Stimulated activated CD8-positive, alpha-beta memory T cell treated with anti-CD3 and anti-CD28 coated beads, Interleukin-12 subunit alpha, Interleukin-12 subunit beta, amount 100 ng/mL, for 24 hours (primary cell): Measurements from ENCODE around the gene SLC6A7.

Experiments used
- DNase-seq: peaks from one replicate; pipeline ENCODE4 v3.0.0-alpha.2; 2020; ENCODE audit errors: extremely low read depth

Gene SLC6A7

GRCh38 chr5:150155258-150156026 is 34.4 kb upstream of the SLC6A7 start, which contains the start of gene PDGFRB:
Gene PDGFRB, minus strand, starts transcription at chr5:150155845. Its CDS starts 18,798 bp downstream, at chr5:150137047.
- peak; percentile 20 for DNase-seq

GRCh38 chr5:150156027-150156368 is 33.9 kb upstream of the SLC6A7 start:
- DNase-seq = no peak

GRCh38 chr5:150156540-150156939 is 33.3 kb upstream of the SLC6A7 start:
- DNase-seq = no peak

- DNase-seq = no peak
Measured at GRCh38 chr5:150157168-150157567, 32.7 kb upstream of the SLC6A7 start.

- DNase-seq = no peak
Measured at GRCh38 chr5:150158170-150158949, 31.5 kb upstream of the SLC6A7 start.

- no peak for DNase-seq
Measured at GRCh38 chr5:150159031-150159430, 30.8 kb upstream of the SLC6A7 start.

- DNase-seq = no peak
Measured at GRCh38 chr5:150159741-150160179, 30.1 kb upstream of the SLC6A7 start.

GRCh38 chr5:150160448-150161081 is 29.3 kb upstream of the SLC6A7 start:
- DNase-seq = no peak

- DNase-seq = peak; percentile 28
Measured at GRCh38 chr5:150161242-150162141, 28.4 kb upstream of the SLC6A7 start.

- DNase-seq = no peak
Measured at GRCh38 chr5:150162142-150162513, 27.7 kb upstream of the SLC6A7 start.

- no peak for DNase-seq
Measured at GRCh38 chr5:150163035-150163434, 26.8 kb upstream of the SLC6A7 start.

- DNase-seq = no peak
Measured at GRCh38 chr5:150163547-150164059, 26.3 kb upstream of the SLC6A7 start.

- DNase-seq = no peak
Measured at GRCh38 chr5:150164211-150164980, 25.5 kb upstream of the SLC6A7 start.

GRCh38 chr5:150166037-150166649 is 23.7 kb upstream of the SLC6A7 start:
- DNase-seq = no peak

GRCh38 chr5:150166650-150167511 is 23.0 kb upstream of the SLC6A7 start, which contains the start of gene CDX1:
Gene CDX1, plus strand, starts transcription at chr5:150166778. Its CDS starts 99 bp downstream, at chr5:150166877.
- DNase-seq = no peak

GRCh38 chr5:150167512-150167850 is 22.4 kb upstream of the SLC6A7 start:
- no peak for DNase-seq

- no peak for DNase-seq
Measured at GRCh38 chr5:150167908-150168307, 22.0 kb upstream of the SLC6A7 start.

- DNase-seq = no peak
Measured at GRCh38 chr5:150168864-150169263, 21.0 kb upstream of the SLC6A7 start.

GRCh38 chr5:150172145-150172544 is 17.7 kb upstream of the SLC6A7 start:
- no peak for DNase-seq
